Activated CD4-positive, alpha-beta T cell treated with anti-CD3 and anti-CD28 coated beads, Interleukin-2, amount 50 U/mL, for 16 hours (primary cell): ENCODE results near the gene DYNC1I2.
"Not testable (repeated sequence)": the region's sequence is repeated elsewhere in the genome, so short reads cannot be mapped to it uniquely, and the experiment has no call there.

ENCODE experiments used
- DNase-seq: peaks from one replicate; pipeline ENCODE4 v3.0.0-alpha.2; 2020

DYNC1I2 gene

DNA sequence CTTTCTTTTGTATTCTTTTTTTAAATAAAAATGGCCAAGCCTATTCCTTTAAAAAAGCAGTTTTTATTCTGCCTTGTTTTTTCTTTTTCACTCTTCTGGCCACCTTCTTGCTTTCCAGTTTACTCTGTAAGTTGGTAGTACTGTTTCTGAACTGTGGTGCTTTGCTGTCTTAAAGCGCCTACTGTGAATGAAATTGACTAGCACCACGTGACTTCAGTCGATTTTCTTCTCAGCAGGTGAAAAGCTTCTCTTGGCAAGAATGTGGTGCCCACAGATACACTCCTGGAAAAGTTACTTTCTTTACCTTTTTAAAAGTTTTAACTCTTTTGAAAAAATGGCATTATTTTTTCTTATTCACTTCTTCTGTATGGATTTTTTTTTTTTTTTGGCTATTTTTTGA is 32.4 kb downstream of the DYNC1I2 start:
- no peak for DNase-seq

DNA sequence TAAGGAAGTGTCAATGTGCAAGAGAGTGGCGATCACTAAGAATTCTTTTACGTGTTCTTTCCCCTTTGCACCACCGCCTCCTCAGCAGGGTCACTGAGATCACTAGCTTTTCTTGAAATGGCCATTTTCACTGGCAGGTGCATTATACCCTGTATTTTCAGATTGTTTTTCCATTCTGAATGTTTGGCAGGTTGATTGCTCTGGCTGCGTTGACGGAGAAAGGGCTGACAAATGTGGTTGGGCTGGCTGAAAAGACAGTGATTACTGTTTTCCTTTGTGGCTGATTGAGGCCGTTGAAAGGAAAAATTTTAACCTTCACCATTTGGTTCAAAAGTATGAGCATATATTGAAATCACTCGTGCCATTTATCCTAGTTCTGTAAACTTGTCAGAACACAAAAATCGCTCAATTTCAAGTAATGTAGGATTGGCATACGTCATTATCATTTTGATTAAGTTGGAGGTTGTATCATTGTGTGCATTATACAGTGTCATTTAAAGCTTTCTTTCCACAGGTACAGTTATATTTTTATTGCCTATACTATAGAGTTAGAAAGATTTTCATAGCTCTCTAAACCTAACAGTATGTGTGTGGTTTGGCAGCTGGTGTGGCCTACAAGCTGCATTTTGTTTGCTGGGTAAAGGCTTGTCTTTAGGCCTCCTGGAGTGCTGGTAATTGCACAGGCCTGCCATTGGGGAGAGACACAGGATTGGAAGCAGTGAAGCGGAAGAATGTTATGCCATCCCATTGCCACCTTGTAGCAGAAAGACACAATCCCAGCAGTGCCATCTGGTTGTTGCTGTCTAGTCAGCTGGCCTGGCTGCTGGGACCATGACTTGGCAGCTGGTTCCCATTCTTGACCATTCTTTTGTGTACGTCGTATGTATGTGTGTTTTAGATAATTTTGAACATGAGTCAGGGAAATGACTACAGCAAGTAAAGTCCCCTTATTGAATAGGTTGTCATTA is 36.7 kb downstream of the DYNC1I2 start:
- no peak for DNase-seq

DNA sequence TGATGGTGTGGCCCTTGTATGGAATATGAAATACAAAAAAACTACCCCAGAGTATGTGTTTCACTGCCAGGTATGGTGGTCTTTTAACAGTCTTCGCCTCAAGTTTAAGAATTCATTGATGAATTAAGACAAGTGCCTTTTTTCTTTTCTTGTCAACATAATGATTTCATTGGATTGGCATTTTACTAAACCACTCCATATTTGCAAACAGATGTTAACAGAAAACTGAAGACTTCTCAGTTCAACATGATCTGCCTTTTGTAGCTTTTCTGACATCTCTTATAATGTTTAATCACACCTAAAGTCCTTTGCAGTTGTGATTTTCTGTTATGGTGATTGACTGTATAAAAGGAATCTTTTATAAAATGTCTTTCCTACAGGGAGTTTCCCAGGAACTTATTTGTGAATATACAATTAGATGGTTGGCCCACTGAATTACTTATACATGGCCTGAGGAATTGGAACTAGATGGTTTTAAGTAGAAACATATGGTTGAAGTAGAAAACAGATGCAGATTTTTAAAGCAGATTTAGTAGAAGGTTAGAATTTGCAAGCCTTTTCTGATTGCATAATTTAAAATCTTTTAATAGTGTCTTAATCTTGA is 39.7 kb downstream of the DYNC1I2 start:
- no peak for DNase-seq

DNA sequence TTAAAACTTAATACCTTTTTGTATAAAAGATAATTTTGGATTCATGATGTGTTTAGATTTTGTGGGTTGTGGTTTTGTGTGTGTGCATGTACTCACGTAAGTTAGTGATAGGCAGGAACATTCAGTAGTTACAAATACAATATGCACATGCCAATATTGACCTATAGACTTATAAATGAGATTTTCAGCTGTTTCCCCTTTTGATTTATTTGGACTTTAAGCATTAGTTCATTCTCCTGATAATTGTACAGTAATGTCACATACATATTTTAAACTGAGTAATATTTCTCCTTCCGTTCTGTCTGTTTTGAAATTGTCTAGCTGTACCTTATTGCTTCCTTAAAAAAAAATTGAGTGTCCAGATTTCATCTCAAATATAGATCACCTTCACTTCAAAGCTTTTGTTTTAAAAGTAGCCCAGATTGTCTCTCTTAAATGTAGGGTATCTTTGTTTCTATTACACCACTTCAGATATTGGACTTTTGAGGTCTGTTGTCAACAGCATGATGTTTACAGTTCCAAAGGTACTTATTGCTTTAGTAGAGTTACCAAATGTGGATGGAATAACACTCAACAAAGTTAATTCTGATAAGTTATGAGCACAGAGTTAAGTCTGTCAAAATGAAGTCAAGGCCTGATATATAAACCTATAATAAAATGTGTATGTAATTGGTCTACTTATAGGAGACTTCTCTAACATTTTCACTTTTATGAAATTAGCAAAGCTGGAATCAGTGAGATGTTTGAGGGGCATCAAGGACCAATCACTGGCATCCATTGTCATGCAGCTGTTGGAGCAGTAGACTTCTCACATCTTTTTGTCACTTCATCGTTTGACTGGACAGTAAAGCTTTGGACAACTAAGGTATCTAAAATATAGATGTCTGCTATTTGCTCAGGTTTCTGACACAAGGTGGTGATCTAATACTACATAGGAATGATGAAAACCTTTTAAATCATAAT is 42.0 kb downstream of the DYNC1I2 start:
- DNase-seq = no peak

DNA sequence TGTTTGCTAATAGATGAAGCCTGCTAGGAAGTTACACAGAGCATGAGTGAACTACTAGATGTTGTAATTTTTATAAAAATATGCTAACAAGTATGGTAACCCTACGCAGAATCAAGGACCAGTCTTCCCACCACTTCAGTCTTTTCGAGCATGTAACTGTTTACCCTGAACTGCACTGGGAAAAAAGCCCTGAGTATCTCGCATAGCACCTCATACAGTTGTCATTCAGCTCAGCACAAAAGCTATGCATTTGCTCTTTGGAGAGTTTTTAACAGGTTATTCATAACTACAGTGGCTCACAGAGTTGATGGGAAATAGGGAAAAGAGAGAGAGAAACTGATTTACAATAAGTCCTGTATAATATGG is 42.7 kb downstream of the DYNC1I2 start:
- DNase-seq = no peak

DNA sequence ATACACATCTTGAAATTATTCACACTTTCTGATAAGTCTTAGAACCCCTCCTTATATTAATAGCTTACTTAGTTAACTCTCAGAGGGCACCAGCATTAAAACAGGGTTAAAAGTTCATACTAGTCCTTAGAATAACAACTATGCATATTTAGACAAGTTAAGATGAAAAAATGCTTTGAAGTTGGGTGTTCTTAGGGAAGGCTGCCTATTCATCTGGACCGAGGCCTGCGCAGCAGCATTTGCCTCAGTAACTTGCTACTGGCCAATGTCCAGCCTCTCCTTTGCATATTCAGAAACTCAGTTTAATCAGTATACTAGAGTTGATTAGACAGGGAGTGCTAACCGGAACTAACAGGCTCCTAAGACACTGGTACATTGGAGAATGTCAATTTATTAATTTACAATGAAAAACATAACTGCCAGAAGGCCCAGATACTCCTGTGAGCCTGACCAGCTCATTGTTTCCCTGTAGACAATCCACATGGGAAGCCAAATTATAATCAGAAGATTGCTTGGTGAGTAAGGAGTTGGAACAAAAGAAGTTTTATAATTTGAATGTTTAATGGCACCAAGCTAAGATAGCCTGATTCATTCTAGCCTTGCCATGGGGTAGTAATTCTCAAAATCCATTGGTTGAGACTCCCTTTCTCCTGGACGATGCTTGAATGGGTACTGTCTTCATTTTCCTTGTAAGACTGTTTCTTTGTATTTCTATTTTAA is 48.9 kb downstream of the DYNC1I2 start:
- no peak for DNase-seq

DNA sequence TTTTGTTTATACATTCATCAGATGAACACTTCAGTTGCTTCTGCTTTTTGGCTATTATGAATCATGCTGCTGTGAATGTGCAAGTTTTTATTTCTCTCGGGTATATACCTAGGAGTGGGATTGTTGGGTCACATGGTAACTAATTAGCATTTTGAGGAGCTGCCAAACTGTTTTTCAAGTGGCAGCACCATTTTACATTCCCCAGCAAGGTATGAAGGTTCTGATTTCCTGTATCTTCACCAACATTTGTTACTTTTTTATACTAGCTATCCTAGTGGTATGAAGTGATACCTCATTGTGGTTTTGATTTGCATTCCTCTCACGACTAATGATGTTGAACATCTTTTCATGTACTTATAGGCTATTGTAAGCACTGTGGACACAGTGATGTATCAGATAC is 53.9 kb downstream of the DYNC1I2 start:
- DNase-seq = no peak

DNA sequence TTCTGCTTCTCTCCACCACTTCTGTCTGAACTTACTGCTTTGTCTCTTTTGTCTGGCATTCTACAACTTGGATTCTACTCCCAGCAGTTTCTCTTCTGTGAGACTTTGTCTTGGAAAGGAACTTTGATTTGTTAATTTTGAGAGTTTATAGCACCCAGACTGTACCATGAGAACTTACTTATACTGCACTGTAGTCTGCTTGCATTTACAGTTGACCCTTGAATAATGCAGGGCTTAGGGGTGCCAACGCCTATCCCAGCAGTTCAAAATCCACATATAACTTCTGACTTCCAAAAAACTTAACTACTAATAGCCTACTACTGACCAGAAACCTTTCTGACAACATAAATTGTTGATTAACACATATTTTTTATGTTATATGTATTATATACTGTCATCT is 55.5 kb downstream of the DYNC1I2 start:
- no peak for DNase-seq

DNA sequence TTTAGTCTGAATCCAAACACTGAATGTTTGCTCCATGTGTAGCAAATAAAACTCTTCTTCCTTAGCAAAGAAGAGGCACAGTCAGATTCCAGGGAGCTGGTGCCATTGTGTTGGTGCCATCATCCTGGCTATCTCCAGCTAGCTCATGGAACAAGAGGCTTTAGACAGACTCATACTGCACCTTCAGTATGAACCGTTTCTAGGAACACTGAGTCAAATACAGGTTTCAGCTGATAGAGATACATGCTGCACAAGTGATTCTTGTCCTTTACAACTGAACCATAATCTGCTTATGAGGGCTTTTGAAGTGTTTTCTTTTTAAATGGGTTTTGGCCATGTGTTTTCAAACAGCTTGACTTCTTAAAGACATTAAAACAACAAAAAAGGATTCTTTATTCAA is 57.9 kb downstream of the DYNC1I2 start:
- peak; percentile 44 for DNase-seq

DNA sequence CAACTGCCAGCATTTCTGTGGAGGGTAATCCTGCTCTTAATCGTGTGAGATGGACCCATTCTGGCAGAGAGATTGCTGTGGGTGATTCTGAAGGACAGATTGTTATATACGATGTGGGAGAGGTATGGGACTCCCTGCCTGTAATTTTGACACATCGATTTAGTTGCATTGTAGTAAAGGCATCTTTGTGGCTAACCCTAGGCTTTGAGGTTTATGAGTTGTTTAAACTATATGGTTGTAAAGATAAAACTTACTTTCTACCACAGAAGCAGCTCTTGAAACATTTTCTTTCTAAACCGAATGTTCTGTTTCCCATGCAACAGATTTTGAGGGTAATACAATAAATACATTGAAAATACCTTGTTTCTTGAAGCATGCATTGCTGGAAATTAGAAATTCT is 58.5 kb downstream of the DYNC1I2 start:
- DNase-seq = no peak

DNA sequence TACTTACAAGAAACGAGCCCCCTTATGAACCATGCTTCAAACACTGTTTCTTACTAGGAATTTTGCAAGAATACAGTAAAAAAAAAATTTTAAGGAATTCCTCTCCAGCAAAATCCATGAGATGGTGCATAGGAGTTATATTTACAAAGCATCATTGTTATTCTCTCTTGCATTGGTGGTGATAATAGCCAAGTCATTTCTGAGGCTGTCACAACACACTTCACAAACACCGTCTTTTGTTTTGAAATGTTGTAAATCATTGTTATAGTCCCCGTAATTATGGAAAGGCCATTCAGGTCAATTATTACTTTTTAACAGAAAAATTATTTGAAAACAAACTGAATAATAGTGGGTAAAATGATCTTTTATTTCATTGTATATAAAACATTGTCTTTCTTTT is 60.1 kb downstream of the DYNC1I2 start:
- no peak for DNase-seq

DNA sequence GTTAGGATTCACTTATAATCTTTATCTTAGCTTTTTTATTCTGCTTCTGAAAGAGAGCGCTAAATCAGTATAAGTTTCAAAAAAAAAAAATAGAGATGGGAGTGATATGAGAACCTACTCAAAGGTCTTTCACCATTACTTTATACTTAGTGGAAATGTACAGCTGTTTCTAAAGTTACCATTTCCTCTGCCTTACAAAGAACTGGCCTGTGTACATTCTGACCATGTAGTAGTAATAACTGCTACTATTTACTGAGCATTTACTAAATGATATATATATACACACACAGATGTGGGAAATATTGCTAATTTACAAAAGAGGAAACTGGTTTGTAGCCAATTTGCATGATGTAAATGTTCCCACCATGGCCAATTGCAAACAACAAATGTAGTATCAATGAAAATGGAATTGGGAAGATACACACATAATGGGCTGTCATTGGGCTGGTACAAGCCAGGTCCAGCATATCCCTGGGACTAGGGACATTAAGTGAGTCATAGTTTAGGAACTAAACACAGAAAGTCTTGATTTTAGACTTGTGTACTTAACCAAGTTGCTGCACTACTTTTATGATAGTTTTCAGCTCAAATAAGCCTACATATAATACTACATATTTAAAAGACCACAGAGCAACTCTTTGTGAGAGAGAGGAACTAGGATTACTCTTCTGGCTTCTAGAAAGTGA is 67.1 kb downstream of the DYNC1I2 start:
- DNase-seq = no peak

DNA sequence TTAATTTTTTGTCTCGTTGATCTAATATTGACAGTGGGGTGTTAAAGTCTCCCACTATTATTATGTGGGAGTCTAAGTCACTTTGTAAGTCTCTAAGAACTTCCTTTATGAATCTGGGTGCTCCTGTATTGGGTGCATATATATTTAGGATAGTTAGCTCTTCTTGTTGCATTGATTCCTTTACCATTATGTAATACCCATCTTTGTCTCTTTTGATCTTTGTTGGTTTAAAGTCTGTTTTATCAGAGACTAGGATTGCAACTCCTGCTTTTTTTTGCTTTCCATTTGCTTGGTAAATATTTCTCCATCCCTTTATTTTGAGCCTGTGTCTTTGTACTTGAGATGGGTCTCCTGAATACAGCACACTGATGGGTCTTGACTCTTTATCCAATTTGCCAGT is 71.5 kb downstream of the DYNC1I2 start:
- not testable (repeated sequence) for DNase-seq

DNA sequence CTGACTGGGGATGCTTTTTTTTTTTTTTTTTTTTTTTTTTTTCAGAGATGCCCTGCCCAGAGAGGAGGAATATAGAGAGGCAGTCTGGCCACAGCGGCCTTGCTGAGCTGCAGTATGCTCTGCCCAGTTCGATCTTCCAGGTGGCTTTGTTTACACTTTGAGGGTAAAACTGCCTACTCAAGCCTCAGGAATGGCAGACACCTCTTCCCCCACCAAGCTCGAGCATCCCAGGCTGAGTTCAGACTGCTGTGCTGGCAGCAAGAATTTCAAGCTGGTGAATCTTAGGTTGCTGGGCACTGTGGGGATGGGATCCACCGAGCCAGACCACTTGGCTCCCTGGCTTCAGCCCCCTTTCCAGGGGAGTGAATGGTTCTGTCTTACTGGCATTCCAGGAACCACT is 73.9 kb downstream of the DYNC1I2 start:
- not testable (repeated sequence) for DNase-seq

DNA sequence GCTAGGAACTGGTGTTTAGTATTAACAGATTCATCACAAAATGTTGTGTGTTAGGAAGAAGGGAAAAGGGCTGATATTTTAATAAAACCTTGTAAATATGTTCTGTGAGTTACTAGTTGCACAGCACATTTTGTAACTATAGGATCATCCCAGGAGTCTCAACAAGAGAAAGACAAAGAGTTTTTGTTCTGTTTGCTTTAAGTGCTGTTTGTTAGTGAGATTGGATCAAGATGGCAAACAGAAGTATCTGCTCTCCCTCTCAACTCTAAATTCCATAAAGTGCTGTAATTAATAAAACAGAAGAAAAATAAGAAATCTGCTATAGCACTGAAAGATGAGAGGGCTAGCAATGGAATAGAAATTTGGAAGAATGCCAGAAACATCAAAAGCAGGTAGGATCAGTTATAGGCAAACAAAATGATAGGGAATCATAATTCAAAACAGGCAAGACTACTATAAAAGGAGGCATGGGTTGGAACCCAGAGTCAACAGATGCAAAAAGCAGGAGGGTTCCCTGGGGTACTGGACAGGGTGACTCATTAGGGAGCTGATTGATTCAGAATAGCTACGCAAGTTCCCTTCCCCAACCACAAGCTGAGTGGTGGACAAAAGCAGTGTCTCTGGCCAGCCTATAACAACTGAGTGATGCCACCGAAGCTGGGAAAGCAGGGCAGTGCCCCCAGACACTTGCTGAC is 75.8 kb downstream of the DYNC1I2 start:
- DNase-seq = no peak

DNA sequence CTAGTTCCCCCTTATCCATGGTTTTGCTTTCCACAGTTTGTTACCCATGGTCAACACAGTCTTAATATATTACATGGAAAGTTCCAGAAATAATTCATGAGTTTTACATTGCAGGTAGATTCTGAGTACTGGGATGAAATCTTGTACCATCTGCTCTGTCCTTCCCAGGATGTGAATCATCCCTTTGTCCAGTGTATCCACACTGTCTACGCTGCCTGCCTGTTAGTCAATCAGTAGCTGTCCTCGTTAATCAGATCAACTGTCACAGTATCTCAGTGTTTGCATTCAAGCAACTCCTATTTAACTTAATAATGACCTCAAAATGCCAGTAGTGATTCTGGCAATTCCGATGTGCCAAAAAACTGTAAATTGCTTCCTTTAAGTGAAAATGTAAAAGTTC is 76.3 kb downstream of the DYNC1I2 start:
- no peak for DNase-seq

DNA sequence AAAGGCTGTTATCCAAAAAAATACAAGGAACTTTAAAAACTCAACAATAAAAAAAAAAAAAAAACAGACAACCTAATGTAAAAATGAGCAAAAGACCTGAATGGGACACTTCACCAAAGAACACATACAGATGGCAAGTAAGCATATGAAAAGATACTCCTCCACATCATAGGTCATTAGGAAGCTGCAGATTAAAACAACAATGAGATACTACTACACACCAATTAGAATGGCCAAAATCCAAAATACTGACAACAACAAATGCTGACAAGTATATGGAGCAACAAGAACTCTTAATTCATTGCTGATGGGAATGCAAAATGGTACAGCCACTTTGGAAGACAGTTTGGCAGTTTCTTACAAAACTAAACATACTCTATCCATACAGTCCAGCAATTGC is 84.2 kb downstream of the DYNC1I2 start:
- no peak for DNase-seq

DNA sequence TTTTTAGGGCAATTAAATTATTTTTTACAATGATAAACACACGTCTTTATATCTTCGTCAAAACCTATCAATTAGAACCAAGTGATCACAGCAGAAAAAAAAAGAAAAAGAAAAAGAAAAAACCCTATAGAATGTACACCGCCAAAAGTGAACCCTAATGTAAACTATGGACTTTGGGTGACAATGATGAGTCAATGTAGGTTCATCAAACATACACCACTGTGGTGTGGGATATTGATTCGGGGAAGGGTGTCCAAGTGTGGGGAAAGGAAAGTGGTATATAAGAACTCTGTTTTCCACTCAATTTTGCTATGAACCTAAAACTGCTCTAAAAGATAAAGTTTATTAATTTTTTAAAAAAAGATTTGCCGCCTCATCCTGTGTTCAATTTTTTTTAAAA is 85.1 kb downstream of the DYNC1I2 start:
- no peak for DNase-seq

DNA sequence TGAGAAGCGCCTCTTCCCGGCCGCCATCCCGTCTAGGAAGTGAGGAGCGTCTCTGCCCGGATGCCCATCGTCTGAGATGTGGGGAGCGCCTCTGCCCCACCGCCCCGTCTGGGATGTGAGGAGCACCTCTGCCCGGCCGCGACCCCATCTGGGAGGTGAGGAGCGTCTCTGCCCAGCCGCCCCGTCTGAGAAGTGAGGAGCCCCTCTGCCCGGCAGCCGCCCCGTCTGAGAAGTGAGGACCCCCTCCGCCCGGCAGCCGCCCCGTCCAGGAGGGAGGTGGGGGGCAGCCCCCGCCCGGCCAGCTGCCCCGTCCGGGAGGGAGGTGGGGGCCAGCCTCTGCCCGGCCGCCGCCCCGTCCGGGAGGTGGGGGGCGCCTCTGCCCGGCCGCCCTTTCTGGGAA is 87.3 kb downstream of the DYNC1I2 start:
- DNase-seq = not testable (repeated sequence)

DNA sequence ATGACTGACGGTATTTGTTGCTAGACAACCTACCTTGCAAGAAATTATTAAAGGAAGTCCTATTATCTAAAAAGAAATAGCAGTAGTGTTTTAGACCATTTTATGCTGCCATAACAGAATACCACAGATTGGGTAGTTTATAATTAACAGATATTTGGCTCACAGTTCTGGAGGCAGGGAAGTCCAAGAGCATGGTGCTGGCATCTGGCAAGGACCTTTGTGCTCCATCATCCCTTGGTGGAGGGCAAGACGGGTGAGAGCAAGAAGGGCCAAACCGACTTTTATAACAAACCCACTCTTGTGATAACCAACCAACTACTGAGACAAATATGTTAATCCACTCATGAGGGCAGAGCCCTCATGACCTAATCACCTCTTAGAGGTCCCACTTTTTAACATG is 91.2 kb downstream of the DYNC1I2 start:
- no peak for DNase-seq

DNA sequence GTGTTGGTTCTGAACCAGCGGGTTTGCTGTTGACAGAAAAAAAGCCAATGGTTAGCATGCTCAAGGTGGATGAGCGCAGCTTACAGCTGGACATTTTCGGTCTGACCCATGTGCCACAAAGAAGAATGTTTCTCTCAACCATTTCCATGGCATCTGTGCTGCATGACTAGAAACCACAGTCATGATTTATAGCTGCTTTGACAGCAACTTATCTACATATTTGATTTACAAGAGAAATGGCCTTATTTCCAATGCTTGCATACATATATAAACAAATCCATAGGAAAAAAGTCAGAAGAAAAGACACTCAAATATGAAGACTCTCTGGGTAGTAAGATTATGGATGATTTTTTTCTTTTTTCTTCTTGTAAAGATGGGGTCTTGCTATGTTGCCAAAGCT is 98.2 kb downstream of the DYNC1I2 start:
- no peak for DNase-seq
